GM12878 (cell line): ENCODE measurements around the gene UBALD2.

ENCODE experiments used
- CHD1 ChIP-seq: IDR thresholded peaks from 2 replicates; pipeline ENCODE4 v1.6.1; 2012; ENCODE audit warnings: low read depth, low read length, improper control_type of control experiment
- TF ChIP-seq, protein P1 (sequence below), 3 experiments: IDR thresholded peaks in 2 of 3; conservative IDR thresholded peaks in 1 of 3; 2 replicates each; pipeline ENCODE4 v1.5.1; 2011; ENCODE audit warnings: low read depth in 3 of 3, low read length in 3 of 3, mild to moderate bottlenecking in 3 of 3, control low read depth in 2 of 3, moderate library complexity in 2 of 3, inconsistent platforms in 1 of 3, mixed read lengths in 1 of 3; ENCODE audit not compliant: control insufficient read depth in 2 of 3, insufficient read depth in 1 of 3; ENCODE audit errors: extremely low read depth in 1 of 3
- TF ChIP-seq, protein P2 (sequence below): fragments of 450-650 bp; IDR thresholded peaks from 2 replicates; pipeline ENCODE4 v1.6.1; 2017; ENCODE audit warnings: mild to moderate bottlenecking

DNA sequence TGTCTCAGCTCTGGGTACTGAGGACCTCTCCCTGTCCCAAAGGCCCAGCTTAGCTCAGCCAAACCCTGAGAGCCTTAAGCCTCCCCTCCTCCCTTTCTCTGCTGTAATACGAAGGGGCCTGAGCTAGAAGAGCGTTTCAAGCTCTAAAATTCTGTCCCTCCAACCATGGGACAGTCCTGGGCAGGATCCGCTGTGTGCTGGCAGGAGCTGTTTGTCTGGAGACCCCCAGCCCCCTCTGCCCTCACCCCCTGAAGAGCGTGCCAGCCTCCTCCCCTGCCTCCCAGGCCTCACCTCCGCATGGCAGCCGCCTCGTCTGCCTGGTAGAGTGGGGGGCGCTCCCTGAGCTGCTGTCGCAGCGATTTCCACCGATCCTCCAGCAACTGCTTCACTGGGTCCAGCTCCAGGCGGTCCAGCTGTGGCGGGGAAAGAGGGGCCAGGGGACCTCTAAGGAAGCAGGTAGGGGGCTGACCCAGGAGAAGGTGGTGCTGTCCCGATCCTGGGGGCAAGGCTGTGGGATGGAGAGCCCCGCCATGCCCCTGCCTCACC lies 14.7 kb downstream of the UBALD2 start:
- TF ChIP-seq, protein P1, sequence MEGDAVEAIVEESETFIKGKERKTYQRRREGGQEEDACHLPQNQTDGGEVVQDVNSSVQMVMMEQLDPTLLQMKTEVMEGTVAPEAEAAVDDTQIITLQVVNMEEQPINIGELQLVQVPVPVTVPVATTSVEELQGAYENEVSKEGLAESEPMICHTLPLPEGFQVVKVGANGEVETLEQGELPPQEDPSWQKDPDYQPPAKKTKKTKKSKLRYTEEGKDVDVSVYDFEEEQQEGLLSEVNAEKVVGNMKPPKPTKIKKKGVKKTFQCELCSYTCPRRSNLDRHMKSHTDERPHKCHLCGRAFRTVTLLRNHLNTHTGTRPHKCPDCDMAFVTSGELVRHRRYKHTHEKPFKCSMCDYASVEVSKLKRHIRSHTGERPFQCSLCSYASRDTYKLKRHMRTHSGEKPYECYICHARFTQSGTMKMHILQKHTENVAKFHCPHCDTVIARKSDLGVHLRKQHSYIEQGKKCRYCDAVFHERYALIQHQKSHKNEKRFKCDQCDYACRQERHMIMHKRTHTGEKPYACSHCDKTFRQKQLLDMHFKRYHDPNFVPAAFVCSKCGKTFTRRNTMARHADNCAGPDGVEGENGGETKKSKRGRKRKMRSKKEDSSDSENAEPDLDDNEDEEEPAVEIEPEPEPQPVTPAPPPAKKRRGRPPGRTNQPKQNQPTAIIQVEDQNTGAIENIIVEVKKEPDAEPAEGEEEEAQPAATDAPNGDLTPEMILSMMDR (IDR thresholded peaks at IDR 0.05 in 2 of 3, conservative IDR thresholded peaks at IDR 0.05 in 1 of 3; ENCODE audit: control insufficient read depth in 2 of 3, extremely low read depth in 1 of 3, insufficient read depth in 1 of 3, low read depth in 3 of 3, low read length in 3 of 3): no peak
- no peak for TF ChIP-seq CHD1
- TF ChIP-seq, protein P2, sequence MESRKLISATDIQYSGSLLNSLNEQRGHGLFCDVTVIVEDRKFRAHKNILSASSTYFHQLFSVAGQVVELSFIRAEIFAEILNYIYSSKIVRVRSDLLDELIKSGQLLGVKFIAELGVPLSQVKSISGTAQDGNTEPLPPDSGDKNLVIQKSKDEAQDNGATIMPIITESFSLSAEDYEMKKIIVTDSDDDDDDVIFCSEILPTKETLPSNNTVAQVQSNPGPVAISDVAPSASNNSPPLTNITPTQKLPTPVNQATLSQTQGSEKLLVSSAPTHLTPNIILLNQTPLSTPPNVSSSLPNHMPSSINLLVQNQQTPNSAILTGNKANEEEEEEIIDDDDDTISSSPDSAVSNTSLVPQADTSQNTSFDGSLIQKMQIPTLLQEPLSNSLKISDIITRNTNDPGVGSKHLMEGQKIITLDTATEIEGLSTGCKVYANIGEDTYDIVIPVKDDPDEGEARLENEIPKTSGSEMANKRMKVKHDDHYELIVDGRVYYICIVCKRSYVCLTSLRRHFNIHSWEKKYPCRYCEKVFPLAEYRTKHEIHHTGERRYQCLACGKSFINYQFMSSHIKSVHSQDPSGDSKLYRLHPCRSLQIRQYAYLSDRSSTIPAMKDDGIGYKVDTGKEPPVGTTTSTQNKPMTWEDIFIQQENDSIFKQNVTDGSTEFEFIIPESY: no peak
